Stimulated activated CD8-positive, alpha-beta memory T cell treated with anti-CD3 and anti-CD28 coated beads, Interleukin-7, amount 100 ng/mL, for 24 hours (primary cell): ENCODE measurements around the gene DUS2.
"Not testable (repeated sequence)": the region's sequence is repeated elsewhere in the genome, so short reads cannot be mapped to it uniquely, and the experiment has no call there.

Experiments
- DNase-seq: peaks from one replicate; pipeline ENCODE4 v3.0.0-alpha.2; 2020; ENCODE audit warnings: low read depth

The DUS2 gene

GRCh38 chr16:68091380-68092261, 68.5 kb downstream of the DUS2 start:
- no peak for DNase-seq

- DNase-seq = not testable (repeated sequence)
These were observed 69.2 kb downstream of the DUS2 start for GRCh38 chr16:68092275-68092674.

- no peak for DNase-seq
These were observed 70.9 kb downstream of the DUS2 start for GRCh38 chr16:68093816-68094613.

- DNase-seq = no peak
These were observed 71.5 kb downstream of the DUS2 start for GRCh38 chr16:68094614-68094934.

- DNase-seq = no peak
These were observed 73.4 kb downstream of the DUS2 start for GRCh38 chr16:68096491-68096890.

DNA sequence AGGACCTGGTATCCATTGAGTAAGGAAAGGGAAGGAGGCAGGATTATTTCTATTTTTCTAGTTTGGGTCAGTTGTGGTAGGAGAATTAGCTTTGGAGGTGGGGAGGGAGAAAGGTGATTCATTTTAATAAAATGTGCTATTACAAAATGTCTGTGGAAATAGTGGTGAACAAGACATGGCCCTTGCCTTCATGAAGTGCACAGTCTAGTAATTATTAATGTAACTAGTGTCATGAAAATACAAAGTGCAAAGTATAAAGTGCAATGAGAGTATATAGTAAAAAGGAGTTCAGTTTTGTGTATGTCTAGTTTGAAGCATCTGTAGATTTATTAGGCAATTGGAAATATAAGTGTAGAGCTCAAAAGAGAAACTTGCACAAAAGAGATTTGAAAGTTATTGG, 74.0 kb downstream of the DUS2 start:
- no peak for DNase-seq

GRCh38 chr16:68097895-68098294, 74.8 kb downstream of the DUS2 start:
- no peak for DNase-seq

GRCh38 chr16:68100488-68100887, 77.4 kb downstream of the DUS2 start:
- DNase-seq = no peak

- no peak for DNase-seq
These were observed 82.5 kb downstream of the DUS2 start for GRCh38 chr16:68105611-68106010.

DNA sequence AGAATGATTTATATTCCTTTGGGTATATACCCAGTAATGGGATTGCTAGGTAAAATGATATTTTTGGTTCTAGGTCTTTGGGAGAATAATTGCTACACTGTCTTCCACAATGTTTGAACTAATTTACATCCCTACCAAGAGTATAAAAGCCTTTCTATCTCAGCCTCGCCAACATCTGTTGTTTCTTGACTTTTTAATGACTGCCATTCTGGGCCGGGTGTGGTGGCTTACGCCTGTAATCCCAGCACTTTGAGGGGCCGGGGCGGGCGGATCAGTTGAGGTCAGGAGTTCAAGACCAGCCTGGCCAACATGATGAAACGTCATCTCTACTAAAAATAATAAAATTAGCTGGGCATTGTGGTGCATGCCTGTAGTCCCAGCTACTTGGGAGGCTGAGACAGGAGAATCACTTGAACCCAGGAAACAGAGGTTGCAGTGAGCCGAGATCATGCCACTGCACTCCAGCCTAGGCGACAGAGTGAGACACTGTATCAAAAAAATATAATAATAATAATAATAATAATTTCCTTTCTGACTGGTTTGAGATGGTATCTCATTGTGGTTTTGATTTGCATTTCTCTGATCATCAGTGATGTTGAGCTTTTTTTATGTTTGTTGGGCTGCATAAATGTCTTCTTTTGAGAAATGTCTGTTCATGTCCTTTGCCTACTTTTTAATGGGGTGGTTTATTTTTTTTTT, 84.3 kb downstream of the DUS2 start:
- not testable (repeated sequence) for DNase-seq

GRCh38 chr16:68109156-68109555, 86.1 kb downstream of the DUS2 start:
- DNase-seq = not testable (repeated sequence)

GRCh38 chr16:68110611-68111010, 87.5 kb downstream of the DUS2 start:
- not testable (repeated sequence) for DNase-seq

GRCh38 chr16:68111379-68111778, 88.3 kb downstream of the DUS2 start:
- DNase-seq = no peak

DNA sequence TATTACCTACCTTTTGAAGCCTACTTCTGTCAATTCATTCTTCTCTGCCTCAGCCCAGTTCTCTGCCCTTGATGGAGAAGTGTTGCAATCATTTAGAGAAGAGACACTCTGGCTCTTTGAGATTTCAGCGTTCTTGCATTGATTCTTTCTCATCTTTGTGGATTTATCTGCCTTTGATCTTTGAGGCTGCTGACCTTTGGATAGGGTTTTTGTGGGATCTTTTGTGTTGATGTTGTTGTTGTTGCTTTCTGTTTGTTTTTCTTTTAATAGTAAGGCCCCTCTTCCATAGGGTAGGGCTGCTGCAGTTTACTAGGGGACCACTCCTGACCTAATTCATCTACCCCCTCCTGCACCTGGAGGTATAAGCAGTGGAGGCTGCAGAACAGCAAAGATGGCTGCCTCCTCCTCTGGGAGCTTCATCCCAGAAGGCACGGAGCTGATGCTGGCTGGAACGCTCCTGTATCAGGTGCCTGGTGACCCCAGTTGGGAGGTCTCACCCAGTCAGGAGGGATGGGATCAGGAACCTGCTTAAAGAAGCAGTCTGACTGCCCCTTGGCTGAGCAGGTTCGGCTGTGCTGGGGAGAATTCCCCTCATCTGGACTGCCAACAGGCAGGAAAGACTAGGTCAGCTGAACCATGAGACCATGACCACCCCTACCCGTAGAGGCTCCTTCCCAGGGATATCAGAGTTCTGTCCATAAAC, 90.1 kb downstream of the DUS2 start:
- DNase-seq = no peak

DNA sequence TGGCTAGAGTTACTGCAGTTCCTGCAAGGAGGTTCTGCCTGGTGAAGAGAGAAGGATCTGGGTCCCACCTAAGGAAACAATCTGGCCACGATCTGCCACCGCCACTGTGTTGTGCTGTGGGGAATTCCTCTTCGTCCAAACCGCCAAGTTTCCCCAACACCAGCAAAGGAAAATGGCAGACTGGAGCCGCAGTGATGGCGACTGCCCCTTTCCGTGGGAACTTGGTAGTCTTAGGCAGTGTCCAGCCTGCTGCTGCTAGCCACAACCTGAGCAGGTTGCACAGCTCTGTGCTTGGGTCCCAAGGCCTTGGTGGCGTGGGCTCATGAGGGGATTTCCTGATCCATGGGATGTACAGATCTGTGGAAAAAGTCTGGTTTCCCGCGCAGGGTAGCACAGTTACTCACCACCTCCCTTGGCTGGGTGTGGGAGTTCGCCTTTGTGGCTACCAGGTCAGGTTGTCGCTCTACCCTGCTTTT, 90.7 kb downstream of the DUS2 start:
- DNase-seq = no peak

DNA sequence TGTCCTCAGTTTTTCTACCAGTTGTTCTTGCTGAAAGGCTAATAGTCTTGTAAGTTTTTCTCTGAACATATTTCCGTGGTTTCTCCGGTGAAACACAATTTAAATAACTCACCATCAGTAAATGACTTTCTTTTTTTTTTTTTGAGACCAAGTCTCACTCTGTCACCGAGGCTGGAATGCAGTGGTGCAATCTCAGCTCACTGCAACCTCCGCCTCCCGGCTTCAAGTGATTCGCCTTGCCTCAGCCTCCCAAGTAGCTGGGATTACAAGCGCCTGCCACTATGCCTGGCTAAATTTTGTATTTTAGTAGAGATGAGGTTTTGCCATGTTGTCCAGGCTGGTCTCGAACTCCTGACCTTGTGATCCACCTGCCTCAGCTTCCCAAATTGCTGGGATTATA, 91.9 kb downstream of the DUS2 start:
- not testable (repeated sequence) for DNase-seq

- no peak for DNase-seq
These were observed 92.8 kb downstream of the DUS2 start for GRCh38 chr16:68115851-68116250.

DNA sequence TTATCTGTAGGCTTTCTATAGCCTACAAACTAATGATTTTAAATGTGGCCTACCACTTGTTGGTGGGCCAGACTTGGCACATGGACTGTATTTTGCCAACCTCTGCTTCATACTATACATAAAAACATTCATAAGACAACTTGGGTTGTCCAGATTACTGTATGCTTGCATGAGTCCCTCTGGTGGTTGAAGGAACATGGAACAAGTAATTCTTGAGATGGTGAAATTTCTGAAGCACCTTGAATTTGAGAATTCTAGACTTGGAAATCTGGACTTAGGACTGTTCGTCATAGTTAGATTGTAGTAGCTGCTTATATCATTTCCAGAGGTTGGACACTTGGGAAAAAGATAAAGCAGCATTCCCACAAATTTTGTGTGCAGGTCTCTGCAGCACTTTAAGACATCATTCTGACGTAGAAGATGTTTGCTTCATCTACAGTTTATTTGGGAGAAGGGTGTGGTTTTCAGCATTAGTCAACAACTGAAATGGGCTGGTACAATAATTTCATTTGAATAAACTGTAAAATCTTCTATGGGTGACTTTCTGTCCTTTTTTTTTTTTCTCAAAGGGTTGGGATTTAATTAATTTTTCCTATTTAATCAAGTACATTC, 93.3 kb downstream of the DUS2 start:
- DNase-seq = no peak

GRCh38 chr16:68117884-68118283, 94.8 kb downstream of the DUS2 start:
- DNase-seq = no peak

DNA sequence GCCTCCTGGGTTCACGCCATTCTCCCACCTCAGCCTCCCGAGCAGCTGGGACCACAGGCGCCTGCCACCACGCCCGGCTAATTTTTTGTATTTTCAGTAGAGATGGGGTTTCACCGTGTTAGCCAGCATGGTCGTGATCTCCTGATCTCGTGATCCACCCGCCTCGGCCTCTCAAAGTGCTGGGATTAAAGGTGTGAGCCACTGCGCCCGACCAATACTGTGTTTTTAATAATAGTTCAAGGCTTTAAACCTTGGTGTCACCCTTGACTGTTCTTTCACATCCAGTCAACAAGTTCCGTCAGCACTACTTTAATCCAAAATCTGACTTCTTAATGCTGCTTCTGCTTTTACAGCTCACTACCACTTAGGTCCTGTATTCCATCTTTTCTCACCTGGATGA, 95.9 kb downstream of the DUS2 start:
- not testable (repeated sequence) for DNase-seq

DNA sequence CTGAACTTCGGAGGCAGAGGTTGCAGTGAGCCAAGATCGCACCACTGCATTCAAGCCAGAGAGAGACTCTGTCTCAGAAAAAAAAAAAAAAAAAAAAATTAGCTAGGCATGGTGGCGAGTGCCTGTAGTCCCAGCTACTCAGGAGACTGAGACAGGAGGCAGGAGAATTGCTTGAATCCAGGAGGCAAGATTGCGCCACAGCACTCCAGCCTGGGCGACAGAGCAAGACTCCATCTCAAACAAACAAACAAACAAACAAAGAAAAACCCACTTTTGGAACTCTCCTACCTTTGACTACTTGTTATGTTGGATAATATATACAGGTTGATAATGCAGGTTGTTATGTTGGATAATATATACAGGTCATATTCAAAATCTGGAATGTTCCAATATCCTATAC, 97.4 kb downstream of the DUS2 start:
- not testable (repeated sequence) for DNase-seq
